HG02642 (cell line): ENCODE measurements around the gene VIT.

Experiments
- ATAC-seq: cut with Tn5 transposase; IDR thresholded peaks from one replicate; pipeline ENCODE4 v1.9.1; 2021; ENCODE audit warnings: mild to moderate bottlenecking; ENCODE audit not compliant: unreplicated experiment, poor library complexity

The VIT gene

GRCh38 chr2:36707050-36707449 is 10.5 kb downstream of the VIT start:
- no peak for ATAC-seq

- no peak for ATAC-seq
Measured at GRCh38 chr2:36708041-36708741, 11.7 kb downstream of the VIT start.

GRCh38 chr2:36710858-36711515 is 14.5 kb downstream of the VIT start:
- ATAC-seq: no peak

- ATAC-seq: no peak
Measured at GRCh38 chr2:36711741-36712314, 15.3 kb downstream of the VIT start.

- no peak for ATAC-seq
Measured at GRCh38 chr2:36713310-36713709, 16.8 kb downstream of the VIT start.

- ATAC-seq: no peak
Measured at GRCh38 chr2:36716111-36716510, 19.6 kb downstream of the VIT start.

- ATAC-seq: no peak
Measured at GRCh38 chr2:36717603-36718266, 21.2 kb downstream of the VIT start.

- no peak for ATAC-seq
Measured at GRCh38 chr2:36727550-36727949, 31.0 kb downstream of the VIT start.

- no peak for ATAC-seq
Measured at GRCh38 chr2:36729067-36729466, 32.6 kb downstream of the VIT start.

- no peak for ATAC-seq
Measured at GRCh38 chr2:36731941-36732672, 35.6 kb downstream of the VIT start.

- ATAC-seq: no peak
Measured at GRCh38 chr2:36732673-36733036, 36.1 kb downstream of the VIT start.

- ATAC-seq: no peak
Measured at GRCh38 chr2:36733215-36733614, 36.7 kb downstream of the VIT start.

GRCh38 chr2:36734304-36734703 is 37.8 kb downstream of the VIT start:
- no peak for ATAC-seq

GRCh38 chr2:36737131-36737750 is 40.7 kb downstream of the VIT start:
- no peak for ATAC-seq

GRCh38 chr2:36740061-36740460 is 43.6 kb downstream of the VIT start:
- ATAC-seq: no peak

GRCh38 chr2:36741188-36741837 is 44.8 kb downstream of the VIT start:
- no peak for ATAC-seq

GRCh38 chr2:36743954-36744353 is 47.4 kb downstream of the VIT start:
- ATAC-seq: no peak

GRCh38 chr2:36748166-36748565 is 51.7 kb downstream of the VIT start:
- ATAC-seq: no peak

- no peak for ATAC-seq
Measured at GRCh38 chr2:36750101-36750500, 53.6 kb downstream of the VIT start.
